ENCODE data around the gene ABHD17B. TPM values are rescaled to one million over a fixed set of nuclear protein-coding genes. Genes with fewer than 3 reads are reported as not detected.
"Not testable (repeated sequence)": the region's sequence is repeated elsewhere in the genome, so short reads cannot be mapped to it uniquely, and the experiment has no call there.

ABHD17B gene
- total RNA-seq, 2 experiments from 2014 or later, result 15.5 to 16.5 TPM

- POLR2A ChIA-PET, result interaction anchor here (0.9 to 2.2 kb wide), 5 partner anchors 9 to 143 kb away, joined by 3 to 7 read pairs (median 6); no protein-coding TSS in a partner anchor
- peaks cover 55% of the 10 kb centered on the region for H3K4me1 Mint-ChIP-seq (ENCODE audit: low read depth)
Observed at GRCh38 chr9:71909887-71910649, 925 bp downstream of the ABHD17B start.

GRCh38 chr9:71908825-71909224 is 2.2 kb downstream of the ABHD17B start:
- no peak for DNase-seq
- Mint-ChIP-seq H3K27ac (no peak overlapping the region), H3K9me3 (no peaks in the 10 kb centered on the region), H3K4me1 (ENCODE audit: low read depth) (peaks cover 56% of the 10 kb centered on the region), H3K4me3 (peak overlapping the region; percentile 100), H3K27me3 (no peaks in the 10 kb centered on the region), H3K36me3 (ENCODE audit: low read depth) (peaks cover 7% of the 10 kb centered on the region)
- intact Hi-C loops (cut with micrococcal nuclease), result no loop called here
- no peak for ATAC-seq
- no peak for TF ChIP-seq CTCF (IDR thresholded peaks at IDR 0.05)
- CTCF ChIA-PET, result interaction anchor here (2.4 kb wide), 1 partner anchor 90 kb away, joined by 10 read pairs; no protein-coding TSS in a partner anchor
- POLR2A ChIA-PET, result no interaction called here

More at GRCh38 chr9:71909887-71910649, 925 bp downstream of the ABHD17B start:
- Mint-ChIP-seq H3K4me3 (peak overlapping the region; percentile 100), H3K27ac (peak overlapping the region; percentile 89), H3K9me3 (no peaks in the 10 kb centered on the region), H3K36me3 (ENCODE audit: low read depth) (peaks cover 7% of the 10 kb centered on the region), H3K27me3 (no peaks in the 10 kb centered on the region)
- intact Hi-C loops (cut with micrococcal nuclease), result loop anchor here (5.0 kb wide), 2 partner anchors 48 to 93 kb away; no protein-coding TSS in a partner anchor
- CTCF ChIA-PET, result interaction anchor here (1.9 kb wide), 2 partner anchors 103 to 115 kb away, joined by 5 to 6 read pairs; no protein-coding TSS in a partner anchor
- peak; percentile 51 for DNase-seq
- no peak for TF ChIP-seq CTCF (IDR thresholded peaks at IDR 0.05)
- ATAC-seq, result no peak

- Mint-ChIP-seq H3K36me3 (ENCODE audit: low read depth) (peaks cover 2% of the 10 kb centered on the region), H3K27ac (no peak overlapping the region), H3K4me3 (no peak overlapping the region), H3K9me3 (no peaks in the 10 kb centered on the region), H3K4me1 (ENCODE audit: low read depth) (peaks cover 68% of the 10 kb centered on the region), H3K27me3 (no peaks in the 10 kb centered on the region)
- DNase-seq (no peak), ATAC-seq (no peak)
- POLR2A ChIA-PET, result no interaction called here
- CTCF ChIA-PET, result no interaction called here
- intact Hi-C loops (cut with micrococcal nuclease), result no loop called here
- TF ChIP-seq CTCF (IDR thresholded peaks at IDR 0.05), result no peak
Observed at GRCh38 chr9:71904076-71904475, 6.9 kb downstream of the ABHD17B start.

- DNase-seq, result no peak
- H3K36me3 Mint-ChIP-seq (ENCODE audit: low read depth), result peaks cover 10% of the 10 kb centered on the region
- peak overlapping the region; percentile 53 for H3K27ac Mint-ChIP-seq
- ChIA-PET POLR2A (interaction anchor here (0.7 kb wide), 1 partner anchor 98 kb away, joined by 3 read pairs; no protein-coding TSS in a partner anchor), CTCF (no interaction called here)
- intact Hi-C loops (cut with micrococcal nuclease), result no loop called here
- no peak overlapping the region for H3K4me3 Mint-ChIP-seq
- no peaks in the 10 kb centered on the region for H3K9me3 Mint-ChIP-seq
- peaks cover 66% of the 10 kb centered on the region for H3K4me1 Mint-ChIP-seq (ENCODE audit: low read depth)
- H3K27me3 Mint-ChIP-seq, result no peaks in the 10 kb centered on the region
- peak; percentile 22 for ATAC-seq
- peak; percentile 18 for TF ChIP-seq CTCF (IDR thresholded peaks at IDR 0.05)
Observed at GRCh38 chr9:71901695-71902597, 9.0 kb downstream of the ABHD17B start.

- not testable (repeated sequence) for DNase-seq, H3K4me3 Mint-ChIP-seq
Observed at GRCh38 chr9:71898756-71899155, 12.2 kb downstream of the ABHD17B start.

More at GRCh38 chr9:71898756-71899155, 12.2 kb downstream of the ABHD17B start:
- intact Hi-C loops (cut with micrococcal nuclease); H3K27me3 Mint-ChIP-seq; H3K27ac Mint-ChIP-seq; H3K9me3 Mint-ChIP-seq; H3K36me3 Mint-ChIP-seq (ENCODE audit: low read depth); ATAC-seq: not testable (repeated sequence)
- ChIA-PET POLR2A (interaction anchor here (0.6 to 1.5 kb wide), 4 partner anchors 12 to 116 kb away, joined by 3 to 6 read pairs (median 3); partner anchors contain the start of genes ABHD17B and C9orf85), CTCF (interaction anchor here (1.0 kb wide), 2 partner anchors 9 to 91 kb away, joined by 3 read pairs; no protein-coding TSS in a partner anchor)
- peaks cover 72% of the 10 kb centered on the region for H3K4me1 Mint-ChIP-seq (ENCODE audit: low read depth)

All from activated CD8-positive, alpha-beta T cell treated with anti-CD3 and anti-CD28 coated beads for 36 hours (primary cell).